T-cell (primary cell): Measurements from ENCODE around the gene TAF7. TPM values are rescaled to one million over a fixed set of nuclear protein-coding genes. Genes with fewer than 3 reads are reported as not detected.
A peak's percentile ranks its signal among the peaks of the same experiment; 100 is the strongest.

Experiments used
- ATAC-seq, 4 experiments: fragments of 200-7000 bp in 3 of 4; fragments of 150-1000 bp in 1 of 4; cut with Tn5 transposase; replicated peaks in 1 of 4; 1 replicate in 3 of 4; 2 replicates in 1 of 4; pipeline ENCODE4 v1.10.0; 2021; ENCODE audit warnings: moderate library complexity in 3 of 4, mild to moderate bottlenecking in 2 of 4, moderate number of reproducible peaks in 1 of 4
- CTCF ChIA-PET, 2 donors: fragments of 300-600 bp; sonication (Branson Sonifier 250); formaldehyde crosslinking; loops; one replicate each; lab custom pipeline; 2022; ENCODE audit warnings: antibody characterized with exemption in 2 of 2; lab: Charles Lee
- POLR2A ChIA-PET, 2 donors: fragments of 300-600 bp; sonication (Branson Sonifier 250); formaldehyde crosslinking; loops; one replicate each; lab custom pipeline; 2022; ENCODE audit warnings: antibody characterized with exemption in 2 of 2; lab: Charles Lee
- DNase-seq, 35 experiments: peaks; one replicate each; pipeline versions ENCODE4 v3.0.0 to v3.0.0-alpha.2; 2013 to 2023
- H3K27ac ChIP-seq: one replicate; pipeline ENCODE4 v1.5.1; 2013; ENCODE audit warnings: low read length
- H3K27me3 ChIP-seq, 2 experiments: replicated peaks in 1 of 2; 1 replicate in 1 of 2; 2 replicates in 1 of 2; pipeline versions ENCODE4 v1.6.1 to v1.7.0; 2013; ENCODE audit warnings: low read length in 1 of 2, mixed read lengths in 1 of 2; ENCODE audit not compliant: control insufficient read depth in 2 of 2, insufficient read depth in 2 of 2; ENCODE audit errors: extremely low read depth in 1 of 2
- H3K36me3 ChIP-seq, 2 donors: 1 replicate in 1 of 2; 2 replicates in 1 of 2; pipeline versions ENCODE4 v1.6.1 to v1.7.0; 2013; ENCODE audit warnings: low read length in 1 of 2; ENCODE audit not compliant: control insufficient read depth in 2 of 2, insufficient read depth in 1 of 2; ENCODE audit errors: extremely low read depth in 1 of 2
- H3K4me1 ChIP-seq, 2 experiments: 1 replicate in 1 of 2; 2 replicates in 1 of 2; pipeline versions ENCODE4 v1.6.1 to v1.7.0; 2013; ENCODE audit warnings: low read length in 2 of 2, mixed read lengths in 1 of 2; ENCODE audit not compliant: insufficient read depth in 2 of 2, control insufficient read depth in 1 of 2; ENCODE audit errors: extremely low read depth in 1 of 2
- H3K4me3 ChIP-seq, 2 donors: 1 replicate in 1 of 2; 2 replicates in 1 of 2; pipeline versions ENCODE4 v1.5.1 to v1.7.0; 2013; ENCODE audit warnings: mild to moderate bottlenecking in 2 of 2, low read length in 1 of 2, moderate library complexity in 1 of 2; ENCODE audit not compliant: control insufficient read depth in 1 of 2; ENCODE audit errors: extremely low read depth in 1 of 2
- H3K9me3 ChIP-seq: 2 replicates; pipeline ENCODE4 v1.7.0; 2013
- H3K27ac Mint-ChIP-seq, 2 donors: one replicate each; pipeline ENCODE4 v1.8.0; 2020 to 2021; ENCODE audit warnings: mild to moderate bottlenecking in 2 of 2, mixed read lengths in 2 of 2
- H3K27me3 Mint-ChIP-seq, 2 donors: one replicate each; pipeline ENCODE4 v1.8.0; 2021 to 2022; ENCODE audit warnings: mixed read lengths in 2 of 2
- H3K36me3 Mint-ChIP-seq: one replicate; pipeline ENCODE4 v1.8.0; 2021; ENCODE audit warnings: mixed read lengths
- H3K4me1 Mint-ChIP-seq, 3 donors: one replicate each; pipeline ENCODE4 v1.8.0; 2020 to 2022; ENCODE audit warnings: mixed read lengths in 3 of 3, mild to moderate bottlenecking in 1 of 3
- H3K4me3 Mint-ChIP-seq, 3 donors: one replicate each; pipeline ENCODE4 v1.8.0; 2020 to 2022; ENCODE audit warnings: mild to moderate bottlenecking in 3 of 3, mixed read lengths in 3 of 3, moderate library complexity in 3 of 3
- H3K9me3 Mint-ChIP-seq, 3 donors: one replicate each; pipeline ENCODE4 v1.8.0; 2020 to 2022; ENCODE audit warnings: mixed read lengths in 3 of 3
- WGBS: methylation state at CpG from one replicate; pipeline ENCODE4 v1.1.5; 2013; ENCODE audit warnings: missing lambda C conversion rate; ENCODE audit not compliant: insufficient coverage; 5-methylcytosine and 5-hydroxymethylcytosine counted together
- total RNA-seq, 35 experiments: library from RNA in 6 of 35; stranded (reverse) in 6 of 35; fragments of 120-200 nt in 1 of 35; gene quantifications; one replicate each; pipeline versions ENCODE4 v1.2.1 to v1.2.4 and lab custom pipeline; 2013 to 2026

Gene TAF7
- total RNA-seq, 5 donors from 2014 or later (not counting 1 experiment from before 2014, with no cell fraction given) = 83.7 to 103 (median 101) TPM

DNA sequence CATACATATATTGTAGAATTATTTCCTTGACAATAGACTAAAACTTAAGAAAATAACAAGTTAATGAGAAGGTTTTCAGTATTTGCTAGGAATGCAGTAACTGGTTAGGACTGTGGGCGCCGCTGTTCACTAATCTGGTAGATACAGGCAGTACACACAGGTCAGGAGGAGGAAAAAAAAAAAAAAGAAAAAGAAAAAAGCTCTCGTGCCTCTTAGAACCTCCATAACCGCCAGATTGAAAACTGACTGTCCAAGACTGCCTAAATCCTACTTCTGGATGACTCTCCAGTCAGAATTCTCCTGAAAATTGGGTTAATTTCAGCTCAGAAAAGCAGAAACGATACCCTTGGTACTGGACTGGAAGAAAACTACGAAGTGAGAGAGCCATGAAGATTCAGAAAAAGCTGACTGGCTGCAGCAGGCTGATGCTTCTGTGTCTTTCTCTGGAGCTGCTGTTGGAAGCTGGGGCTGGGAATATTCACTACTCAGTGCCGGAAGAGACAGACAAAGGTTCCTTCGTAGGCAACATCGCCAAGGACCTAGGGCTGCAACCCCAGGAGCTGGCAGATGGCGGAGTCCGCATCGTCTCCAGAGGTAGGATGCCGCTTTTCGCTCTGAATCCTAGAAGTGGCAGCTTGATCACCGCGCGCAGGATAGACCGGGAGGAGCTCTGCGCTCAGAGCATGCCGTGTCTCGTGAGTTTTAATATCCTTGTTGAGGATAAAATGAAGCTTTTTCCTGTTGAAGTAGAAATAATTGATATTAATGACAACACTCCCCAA is 9.9 kb upstream of the TAF7 start, which contains the start of gene PCDHGA1:
Gene PCDHGA1 (plus strand): TSS at position 216 of the 782 bp plus-strand sequence.
- H3K9me3 Mint-ChIP-seq = peaks cover 10 to 43% (median 40%) of the 10 kb centered on the region in 3 donors
- peaks cover 13% of the 10 kb centered on the region for H3K36me3 Mint-ChIP-seq
- Histone ChIP-seq H3K4me3 (no peak within 1 kb of the TSS), H3K36me3 (no peaks in the 10 kb centered on the region), H3K27ac (no peak within 1 kb of the TSS), H3K9me3 (peaks cover 3% of the 10 kb centered on the region), H3K4me1 (peaks cover 0 to 6% of the 10 kb centered on the region in 2 experiments), H3K27me3 (peaks cover 12 to 51% of the 10 kb centered on the region in 2 experiments)
- ChIA-PET CTCF (interaction anchor here (0.6 to 3.7 kb wide), 13 partner anchors 9 to 328 kb away, joined by 3 to 28 read pairs (median 4); partner anchors contain the start of genes PCDHGB3 (in 2 of the 2), PCDHGA4 (in 1 of the 2) and TAF7 (in 1 of the 2)), POLR2A (interaction anchor here (0.6 to 1.0 kb wide), 4 partner anchors 10 to 282 kb away, joined by 4 to 9 read pairs (median 5); partner anchors contain the start of gene TAF7 (in 1 of the 2))
- DNase-seq (peak in 15 of 35 experiments; percentile 12 to 50 (median 21)), ATAC-seq (peak in 1 of 4 experiments; percentile 59)
- peaks cover 7 to 13% (median 10%) of the 10 kb centered on the region in 3 donors for H3K4me1 Mint-ChIP-seq
- no peak within 1 kb of the TSS for H3K27ac Mint-ChIP-seq
- peak within 1 kb of the TSS in 2 of 3 donors; percentile 17 to 47 for H3K4me3 Mint-ChIP-seq
- WGBS = 40% methylated on average over 5 of the region's 21 CpGs
- peaks cover 61 to 81% of the 10 kb centered on the region in 2 donors for H3K27me3 Mint-ChIP-seq

DNA sequence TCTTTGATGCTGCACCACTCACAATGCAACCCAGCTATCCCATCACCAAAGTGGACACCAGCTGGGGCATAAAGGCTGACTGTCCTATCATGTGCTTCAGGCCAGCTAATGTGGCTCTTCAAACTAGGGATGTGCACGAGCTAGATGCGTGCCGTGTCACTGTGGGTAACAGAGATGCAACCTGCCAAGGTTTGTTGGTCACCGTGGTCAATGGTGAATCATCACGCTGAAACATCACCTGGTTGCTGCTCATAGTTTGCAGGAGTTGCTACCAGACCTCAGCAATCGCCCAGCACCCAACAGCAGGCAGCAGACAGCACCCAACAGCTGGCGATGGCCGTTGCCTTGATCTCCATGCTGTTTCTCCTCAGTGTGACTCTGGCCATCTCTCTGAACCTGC is 7.6 kb upstream of the TAF7 start:
- Histone ChIP-seq H3K27me3 (peaks cover 8 to 43% of the 10 kb centered on the region in 2 experiments), H3K4me1 (peaks cover 0 to 6% of the 10 kb centered on the region in 2 experiments), H3K9me3 (peaks cover 4% of the 10 kb centered on the region), H3K27ac (no peak overlapping the region), H3K4me3 (no peak overlapping the region), H3K36me3 (no peaks in the 10 kb centered on the region)
- peaks cover 44 to 63% of the 10 kb centered on the region in 2 donors for H3K27me3 Mint-ChIP-seq
- 77% methylated on average over 6 of the region's 8 CpGs for WGBS
- ChIA-PET POLR2A (no interaction called here), CTCF (interaction anchor here (0.6 to 3.7 kb wide), 8 partner anchors 9 to 236 kb away, joined by 3 to 28 read pairs (median 4); partner anchors contain the start of gene TAF7 (in 1 of the 2))
- no peak for DNase-seq
- peaks cover 7 to 13% (median 10%) of the 10 kb centered on the region in 3 donors for H3K4me1 Mint-ChIP-seq
- peaks cover 14% of the 10 kb centered on the region for H3K36me3 Mint-ChIP-seq
- H3K27ac Mint-ChIP-seq = no peak overlapping the region
- no peak for ATAC-seq
- peaks cover 0 to 36% (median 32%) of the 10 kb centered on the region in 3 donors for H3K9me3 Mint-ChIP-seq
- no peak overlapping the region for H3K4me3 Mint-ChIP-seq

DNA sequence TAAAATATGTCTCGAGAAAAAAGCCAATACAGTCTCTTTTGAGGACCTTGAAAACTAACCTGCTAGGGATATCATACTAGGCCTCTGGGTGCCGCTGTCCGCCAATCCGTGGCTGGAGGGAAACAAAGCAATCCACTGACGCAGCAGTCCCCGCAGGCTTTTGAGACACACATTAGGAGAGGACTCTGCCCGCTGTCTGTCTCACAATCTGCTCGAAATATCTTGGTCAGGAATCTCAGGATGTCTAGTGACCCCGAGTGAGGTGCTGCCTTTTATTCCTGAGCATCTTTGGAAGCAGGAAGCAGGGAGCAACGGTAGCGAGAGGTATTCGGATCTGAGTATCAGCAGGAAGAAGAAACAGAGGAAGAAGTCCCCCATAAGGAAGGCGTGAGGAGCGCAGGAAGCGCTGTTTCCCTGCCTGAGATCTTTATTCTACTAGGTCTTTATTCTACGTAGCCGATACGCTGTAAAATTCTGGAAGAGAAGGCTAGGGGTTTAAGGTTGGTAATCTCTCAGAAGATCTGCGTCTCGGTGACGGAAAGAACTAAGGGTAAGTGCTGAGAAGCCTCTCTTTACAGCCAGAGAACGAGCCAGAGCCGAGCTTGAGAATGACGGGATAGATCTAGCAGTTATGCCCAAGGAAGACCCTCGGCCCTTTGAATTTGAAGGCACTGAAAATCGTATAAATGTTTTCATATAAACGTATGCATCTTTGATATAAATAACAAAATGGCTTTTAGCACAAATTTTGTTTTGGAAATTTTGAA is 5.7 kb upstream of the TAF7 start:
- H3K27ac ChIP-seq = peak overlapping the region; percentile 3
- ATAC-seq (peak; percentile 92 to 95 (median 94)), DNase-seq (peak; percentile 34 to 78 (median 62))
- Mint-ChIP-seq H3K4me3 (peak overlapping the region; percentile 84 to 91 (median 86)), H3K9me3 (peaks cover 5 to 36% (median 24%) of the 10 kb centered on the region in 3 donors), H3K36me3 (peaks cover 18% of the 10 kb centered on the region), H3K27ac (peak overlapping the region; percentile 92 to 93), H3K27me3 (peaks cover 33 to 48% of the 10 kb centered on the region in 2 donors), H3K4me1 (peaks cover 11 to 13% (median 13%) of the 10 kb centered on the region in 3 donors)
- WGBS = 14% methylated on average over 19 of the region's 27 CpGs
- no peaks in the 10 kb centered on the region for H3K36me3 ChIP-seq
- ChIA-PET CTCF (interaction anchor here (0.6 to 2.7 kb wide), 8 partner anchors 9 to 551 kb away, joined by 3 to 11 read pairs (median 4); no protein-coding TSS in a partner anchor), POLR2A (no interaction called here)
- peaks cover 0 to 8% of the 10 kb centered on the region in 2 experiments for H3K4me1 ChIP-seq
- peaks cover 6 to 29% of the 10 kb centered on the region in 2 experiments for H3K27me3 ChIP-seq
- H3K4me3 ChIP-seq = peak overlapping the region; percentile 45 to 50
- H3K9me3 ChIP-seq = peaks cover 8% of the 10 kb centered on the region

DNA sequence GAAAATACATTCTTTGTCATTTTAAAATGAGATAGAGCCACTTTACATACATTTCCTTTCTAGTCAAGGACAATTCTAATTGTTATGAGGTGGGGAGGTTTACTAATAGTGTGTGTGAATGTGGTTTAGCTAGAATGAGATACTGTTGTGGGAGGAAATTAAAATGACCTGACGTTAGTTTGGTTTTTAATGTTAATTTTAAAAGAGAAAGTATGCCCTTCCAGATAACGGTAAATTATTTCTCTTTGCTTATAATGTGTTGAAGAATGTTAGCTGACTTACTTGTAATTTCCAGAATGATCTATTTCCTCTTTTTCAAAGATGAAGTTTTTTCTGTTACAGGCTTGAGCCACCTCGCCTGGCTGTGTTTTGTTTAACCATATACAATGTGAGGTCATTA is 1.7 kb upstream of the TAF7 start:
- H3K27me3 Mint-ChIP-seq = peaks cover 12 to 14% of the 10 kb centered on the region in 2 donors
- peaks cover 15 to 41% (median 35%) of the 10 kb centered on the region in 3 donors for H3K9me3 Mint-ChIP-seq
- CTCF ChIA-PET = interaction anchor here in 1 of 2 donors (0.6 to 4.8 kb wide), 3 partner anchors 196 to 246 kb away, joined by 3 to 53 read pairs (median 14); no protein-coding TSS in a partner anchor
- peaks cover 0 to 9% of the 10 kb centered on the region in 2 experiments for H3K27me3 ChIP-seq
- H3K9me3 ChIP-seq = peaks cover 26% of the 10 kb centered on the region
- no peak overlapping the region for H3K27ac ChIP-seq
- peaks cover 2 to 22% of the 10 kb centered on the region in 2 experiments for H3K4me1 ChIP-seq
- POLR2A ChIA-PET = interaction anchor here in 1 of 2 donors (0.6 kb wide), 1 partner anchor 220 kb away, joined by 3 read pairs; no protein-coding TSS in a partner anchor
- H3K4me3 ChIP-seq = no peak overlapping the region
- peaks cover 34 to 42% (median 42%) of the 10 kb centered on the region in 3 donors for H3K4me1 Mint-ChIP-seq
- peaks cover 4 to 11% of the 10 kb centered on the region in 2 donors for H3K36me3 ChIP-seq
- H3K27ac Mint-ChIP-seq = no peak overlapping the region
- no peak for ATAC-seq
- DNase-seq = no peak
- no CpG with 5 or more reads among the region's 3 CpGs for WGBS
- H3K4me3 Mint-ChIP-seq = peak overlapping the region in 1 of 3 donors; percentile 97
- peaks cover 45% of the 10 kb centered on the region for H3K36me3 Mint-ChIP-seq

DNA sequence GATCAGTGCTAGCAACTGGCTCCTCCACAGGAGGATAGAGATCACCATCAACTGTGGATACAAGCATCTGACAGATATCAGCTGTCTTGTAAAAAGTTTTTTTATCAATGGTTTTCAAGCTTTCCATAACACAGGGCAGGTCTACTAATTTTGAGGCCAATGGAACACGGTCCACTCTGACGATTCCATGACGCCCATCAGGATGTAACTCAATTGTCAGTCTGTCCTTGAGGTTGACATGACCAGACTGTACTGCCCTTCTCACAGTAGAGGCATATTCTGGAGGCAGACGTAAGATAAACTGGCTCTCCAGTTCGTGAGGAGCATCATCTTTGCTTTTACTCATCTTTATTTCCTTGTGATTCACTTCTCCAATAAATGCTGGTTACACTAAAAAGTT is 885 bp downstream of the TAF7 start:
- peaks cover 56% of the 10 kb centered on the region for H3K36me3 Mint-ChIP-seq
- Histone ChIP-seq H3K36me3 (peaks cover 4 to 11% of the 10 kb centered on the region in 2 donors), H3K4me1 (peaks cover 2 to 19% of the 10 kb centered on the region in 2 experiments), H3K27ac (peak overlapping the region; percentile 98), H3K4me3 (peak overlapping the region; percentile 90 to 98), H3K9me3 (peaks cover 31% of the 10 kb centered on the region), H3K27me3 (no peaks in the 10 kb centered on the region)
- WGBS = 97% methylated on average over 3 of the region's 5 CpGs
- ATAC-seq (no peak), DNase-seq (no peak)
- H3K27ac Mint-ChIP-seq = no peak overlapping the region
- H3K4me1 Mint-ChIP-seq = peaks cover 31 to 36% (median 35%) of the 10 kb centered on the region in 3 donors
- ChIA-PET POLR2A (interaction anchor here (0.6 to 2.0 kb wide), 8 partner anchors 10 to 1017 kb away, joined by 3 to 12 read pairs (median 4); partner anchors contain the start of gene PCDHGA1 (in 1 of the 2)), CTCF (interaction anchor here (0.5 to 4.8 kb wide), 29 partner anchors 10 to 604 kb away, joined by 3 to 53 read pairs (median 4); partner anchors contain the start of genes DELE1 (in 1 of the 2), HDAC3 (in 1 of the 2), PCDHB14 (in 1 of the 2) and PCDHGA1 (in 1 of the 2))
- H3K9me3 Mint-ChIP-seq = peaks cover 26 to 46% (median 43%) of the 10 kb centered on the region in 3 donors
- peaks cover 1 to 2% of the 10 kb centered on the region in 2 donors for H3K27me3 Mint-ChIP-seq
- H3K4me3 Mint-ChIP-seq = peak overlapping the region; percentile 97 to 99 (median 99)
